ENCODE data around the gene CNTN6.

DNA sequence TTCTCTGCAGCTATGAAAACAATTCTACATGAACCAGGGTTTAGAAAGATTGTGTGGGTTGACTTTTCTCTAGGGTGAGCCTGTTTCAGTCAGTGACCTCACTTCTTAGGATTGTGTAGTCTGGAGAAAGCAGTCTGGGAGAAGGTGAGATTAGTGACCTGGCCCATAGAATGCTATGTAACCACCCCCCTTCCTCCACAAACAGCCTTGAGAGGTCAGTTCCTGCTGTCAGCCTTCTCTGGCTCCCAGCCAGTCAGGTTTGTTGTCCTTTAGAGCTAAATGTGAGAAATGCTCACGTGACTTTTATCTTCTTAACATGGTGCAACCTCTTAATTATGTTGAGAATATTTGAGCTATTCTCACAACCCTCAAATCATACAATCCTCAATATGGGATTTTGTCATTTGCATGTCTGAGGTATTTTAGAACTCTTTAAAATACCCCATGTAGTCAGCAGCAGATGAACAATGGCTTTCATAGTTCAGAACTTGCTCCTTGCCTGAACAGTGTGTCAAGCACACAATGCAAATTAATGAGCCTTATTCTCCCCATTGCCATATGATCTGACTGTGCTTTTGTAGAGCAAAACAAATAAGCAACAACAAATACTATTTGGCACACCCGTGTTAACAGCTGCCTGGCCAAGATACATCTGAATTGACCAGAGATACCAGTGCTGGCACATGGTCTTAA is 311.6 kb downstream of the CNTN6 start:
- no peak for TF ChIP-seq CTCF (IDR thresholded peaks at IDR 0.05 in 4 of 5, conservative IDR thresholded peaks at IDR 0.05 in 1 of 5)
- TF ChIP-seq POLR2A (IDR thresholded peaks at IDR 0.05): no peak

All from gastrocnemius medialis (tissue), 4 donors.